ENCODE measurements around the gene ZNRF3. TPM values are rescaled to one million over a fixed set of nuclear protein-coding genes. Genes with fewer than 3 reads are reported as not detected.
A peak's percentile ranks its signal among the peaks of the same experiment; 100 is the strongest.

Gene ZNRF3
- total RNA-seq, 3 donors from 2014 or later, result 5.5 to 10.6 (median 5.8) TPM

- no peak for DNase-seq
- intact Hi-C loops (cut with DNase I, micrococcal nuclease), result no loop called here
- ATAC-seq, result no peak
- Histone ChIP-seq H3K36me3 (ENCODE audit: low read depth) (no peaks in the 10 kb centered on the region), H3K4me1 (ENCODE audit: low read depth) (no peaks in the 10 kb centered on the region), H3K4me3 (no peak overlapping the region), H3K9me3 (no peaks in the 10 kb centered on the region)
- TF ChIP-seq, protein P1, sequence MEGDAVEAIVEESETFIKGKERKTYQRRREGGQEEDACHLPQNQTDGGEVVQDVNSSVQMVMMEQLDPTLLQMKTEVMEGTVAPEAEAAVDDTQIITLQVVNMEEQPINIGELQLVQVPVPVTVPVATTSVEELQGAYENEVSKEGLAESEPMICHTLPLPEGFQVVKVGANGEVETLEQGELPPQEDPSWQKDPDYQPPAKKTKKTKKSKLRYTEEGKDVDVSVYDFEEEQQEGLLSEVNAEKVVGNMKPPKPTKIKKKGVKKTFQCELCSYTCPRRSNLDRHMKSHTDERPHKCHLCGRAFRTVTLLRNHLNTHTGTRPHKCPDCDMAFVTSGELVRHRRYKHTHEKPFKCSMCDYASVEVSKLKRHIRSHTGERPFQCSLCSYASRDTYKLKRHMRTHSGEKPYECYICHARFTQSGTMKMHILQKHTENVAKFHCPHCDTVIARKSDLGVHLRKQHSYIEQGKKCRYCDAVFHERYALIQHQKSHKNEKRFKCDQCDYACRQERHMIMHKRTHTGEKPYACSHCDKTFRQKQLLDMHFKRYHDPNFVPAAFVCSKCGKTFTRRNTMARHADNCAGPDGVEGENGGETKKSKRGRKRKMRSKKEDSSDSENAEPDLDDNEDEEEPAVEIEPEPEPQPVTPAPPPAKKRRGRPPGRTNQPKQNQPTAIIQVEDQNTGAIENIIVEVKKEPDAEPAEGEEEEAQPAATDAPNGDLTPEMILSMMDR (IDR thresholded peaks at IDR 0.05), result no peak
Measured at GRCh38 chr22:28973352-28973751, 90.0 kb downstream of the ZNRF3 start.

GRCh38 chr22:28977060-28977459 is 93.7 kb downstream of the ZNRF3 start:
- TF ChIP-seq, protein P1 (IDR thresholded peaks at IDR 0.05), result no peak
- H3K4me1 ChIP-seq (ENCODE audit: low read depth), result no peaks in the 10 kb centered on the region
- DNase-seq (no peak), ATAC-seq (no peak)
- no peak overlapping the region for H3K4me3 ChIP-seq
- H3K36me3 ChIP-seq (ENCODE audit: low read depth), result no peaks in the 10 kb centered on the region
- intact Hi-C loops (cut with DNase I, micrococcal nuclease), result no loop called here
- no peaks in the 10 kb centered on the region for H3K9me3 ChIP-seq

GRCh38 chr22:28977481-28977971 is 94.2 kb downstream of the ZNRF3 start:
- peak; percentile 62 for ATAC-seq
- Histone ChIP-seq H3K4me3 (no peak overlapping the region), H3K36me3 (ENCODE audit: low read depth) (no peaks in the 10 kb centered on the region), H3K4me1 (ENCODE audit: low read depth) (no peaks in the 10 kb centered on the region), H3K9me3 (no peaks in the 10 kb centered on the region)
- TF ChIP-seq, protein P1 (IDR thresholded peaks at IDR 0.05), result no peak
- DNase-seq, result no peak
- intact Hi-C loops (cut with DNase I, micrococcal nuclease), result no loop called here

DNA sequence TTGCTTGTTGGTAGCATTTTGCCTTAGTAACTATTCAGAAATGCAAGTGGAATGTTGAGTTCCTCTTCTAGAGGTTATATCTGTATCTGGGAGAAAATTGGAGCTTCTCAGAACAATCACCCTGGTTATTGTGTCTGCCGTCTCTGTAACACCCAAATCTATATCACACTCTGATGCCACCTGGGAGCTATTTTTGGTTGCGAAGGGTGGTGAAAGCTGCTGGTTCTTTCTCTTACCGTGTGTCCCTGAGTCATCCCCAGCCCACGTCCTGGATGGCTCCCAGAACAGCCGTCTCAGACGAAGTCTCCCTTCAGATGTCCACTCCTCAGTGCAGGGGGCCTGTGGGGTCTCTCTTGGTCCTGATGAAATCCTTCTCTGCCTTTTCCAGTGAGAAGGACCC is 94.8 kb downstream of the ZNRF3 start:
- TF ChIP-seq, protein P1 (IDR thresholded peaks at IDR 0.05), result no peak
- ATAC-seq (no peak), DNase-seq (no peak)
- H3K4me1 ChIP-seq (ENCODE audit: low read depth), result no peaks in the 10 kb centered on the region
- no peak overlapping the region for H3K4me3 ChIP-seq
- intact Hi-C loops (cut with DNase I, micrococcal nuclease), result no loop called here
- no peaks in the 10 kb centered on the region for H3K9me3 ChIP-seq
- no peaks in the 10 kb centered on the region for H3K36me3 ChIP-seq (ENCODE audit: low read depth)

DNA sequence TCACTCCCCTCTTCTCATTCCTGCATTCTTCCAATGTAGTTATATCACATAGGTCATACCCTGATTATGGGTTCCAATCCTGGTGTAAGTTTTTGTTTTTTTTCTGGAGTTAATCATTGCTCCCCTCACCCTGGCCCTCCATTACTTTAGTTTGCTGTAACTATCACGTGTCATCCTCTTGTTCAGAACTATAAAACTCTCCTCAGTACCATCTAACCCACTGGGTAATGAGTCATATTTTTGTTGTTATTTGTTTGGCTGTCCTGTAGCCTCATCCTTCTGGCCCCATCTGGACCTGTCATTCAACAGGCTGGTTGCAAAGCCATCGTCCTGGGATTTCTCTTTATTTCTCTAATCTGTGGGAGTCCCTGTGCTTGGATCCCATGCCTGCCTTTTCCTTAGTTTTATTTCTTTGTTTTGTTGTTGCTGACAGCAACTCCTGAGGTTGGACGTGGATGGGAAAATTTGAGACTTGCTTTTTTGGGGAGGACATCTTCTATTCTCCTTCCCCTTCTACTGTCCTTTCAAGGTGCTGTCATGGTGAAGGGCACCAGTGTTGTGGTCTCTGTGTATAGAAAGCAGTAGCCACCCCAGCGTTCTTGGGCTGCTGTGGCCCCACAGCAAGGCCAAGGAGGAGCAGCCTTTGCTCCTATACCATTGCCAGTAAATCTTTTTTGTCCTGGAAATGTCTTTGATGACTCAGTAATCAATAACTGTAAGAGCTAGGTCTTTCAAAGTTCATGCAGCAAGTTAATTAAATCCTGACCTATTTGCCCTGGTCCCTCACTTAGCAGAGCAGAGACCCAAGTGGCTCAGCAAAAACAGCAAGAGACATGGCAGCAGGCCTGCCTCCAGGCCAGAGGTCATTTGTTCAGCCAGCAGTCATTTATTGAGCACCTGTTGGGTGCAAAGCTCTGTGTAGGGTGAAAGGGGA is 95.8 kb downstream of the ZNRF3 start:
- ATAC-seq, result no peak
- no peak overlapping the region for H3K4me3 ChIP-seq
- intact Hi-C loops (cut with DNase I, micrococcal nuclease), result no loop called here
- no peaks in the 10 kb centered on the region for H3K4me1 ChIP-seq (ENCODE audit: low read depth)
- no peaks in the 10 kb centered on the region for H3K36me3 ChIP-seq (ENCODE audit: low read depth)
- no peak for DNase-seq
- no peaks in the 10 kb centered on the region for H3K9me3 ChIP-seq
- TF ChIP-seq, protein P1 (IDR thresholded peaks at IDR 0.05), result no peak

Measured in mucosa of descending colon (tissue), 3 donors.